Epithelial cell of esophagus (primary cell): ENCODE results near the gene DHX38.
A peak's percentile ranks its signal among the peaks of the same experiment; 100 is the strongest.

Source experiments
- DNase-seq: peaks from one replicate; pipeline ENCODE4 v3.0.0; 2010; ENCODE audit warnings: low read depth
- H3K4me3 ChIP-seq: 2 replicates; pipeline ENCODE4 v1.5.1; 2011; ENCODE audit warnings: mild to moderate bottlenecking, low read length, control low read depth
- TF ChIP-seq, protein P1 (sequence below): IDR thresholded peaks from 2 replicates; pipeline ENCODE4 v1.5.1; 2011; ENCODE audit warnings: low read depth, mild to moderate bottlenecking, low read length, control low read depth, inconsistent platforms; ENCODE audit not compliant: insufficient read depth; ENCODE audit errors: missing control alignments

DHX38 gene

GRCh38 chr16:72111657-72112451 is 18.2 kb downstream of the DHX38 start:
- no peak overlapping the region for H3K4me3 ChIP-seq
- TF ChIP-seq, protein P1, sequence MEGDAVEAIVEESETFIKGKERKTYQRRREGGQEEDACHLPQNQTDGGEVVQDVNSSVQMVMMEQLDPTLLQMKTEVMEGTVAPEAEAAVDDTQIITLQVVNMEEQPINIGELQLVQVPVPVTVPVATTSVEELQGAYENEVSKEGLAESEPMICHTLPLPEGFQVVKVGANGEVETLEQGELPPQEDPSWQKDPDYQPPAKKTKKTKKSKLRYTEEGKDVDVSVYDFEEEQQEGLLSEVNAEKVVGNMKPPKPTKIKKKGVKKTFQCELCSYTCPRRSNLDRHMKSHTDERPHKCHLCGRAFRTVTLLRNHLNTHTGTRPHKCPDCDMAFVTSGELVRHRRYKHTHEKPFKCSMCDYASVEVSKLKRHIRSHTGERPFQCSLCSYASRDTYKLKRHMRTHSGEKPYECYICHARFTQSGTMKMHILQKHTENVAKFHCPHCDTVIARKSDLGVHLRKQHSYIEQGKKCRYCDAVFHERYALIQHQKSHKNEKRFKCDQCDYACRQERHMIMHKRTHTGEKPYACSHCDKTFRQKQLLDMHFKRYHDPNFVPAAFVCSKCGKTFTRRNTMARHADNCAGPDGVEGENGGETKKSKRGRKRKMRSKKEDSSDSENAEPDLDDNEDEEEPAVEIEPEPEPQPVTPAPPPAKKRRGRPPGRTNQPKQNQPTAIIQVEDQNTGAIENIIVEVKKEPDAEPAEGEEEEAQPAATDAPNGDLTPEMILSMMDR, result no peak
- DNase-seq, result no peak

DNA sequence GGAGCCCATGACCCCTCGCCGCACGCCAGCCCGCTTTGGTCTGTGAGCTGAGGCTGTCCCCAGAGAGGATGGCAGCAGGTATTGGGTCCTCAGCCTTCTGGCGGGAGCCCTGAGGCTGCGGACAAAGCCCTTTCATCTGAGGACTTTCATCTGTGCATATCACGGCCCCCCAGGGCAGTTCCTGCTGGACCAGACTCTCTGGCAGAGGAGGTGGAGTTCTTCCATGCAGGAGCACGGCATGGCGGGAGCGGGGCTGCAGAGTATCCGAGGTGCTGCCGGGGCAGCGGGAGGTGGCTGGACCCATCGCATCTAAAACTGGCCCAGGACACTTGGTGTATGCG is 18.8 kb downstream of the DHX38 start:
- H3K4me3 ChIP-seq, result no peak overlapping the region
- TF ChIP-seq, protein P1, result no peak
- no peak for DNase-seq

GRCh38 chr16:72112906-72113615 is 19.4 kb downstream of the DHX38 start:
- peak; percentile 33 for DNase-seq
- TF ChIP-seq, protein P1, result no peak
- no peak overlapping the region for H3K4me3 ChIP-seq

GRCh38 chr16:72113616-72113945 is 19.9 kb downstream of the DHX38 start:
- TF ChIP-seq, protein P1, result no peak
- no peak overlapping the region for H3K4me3 ChIP-seq
- DNase-seq, result no peak

- TF ChIP-seq, protein P1, result no peak
- H3K4me3 ChIP-seq, result no peak overlapping the region
- DNase-seq, result no peak
These were observed 26.4 kb downstream of the DHX38 start for GRCh38 chr16:72120026-72120425.

- DNase-seq, result no peak
- no peak overlapping the region for H3K4me3 ChIP-seq
- TF ChIP-seq, protein P1, result no peak
These were observed 28.7 kb downstream of the DHX38 start for GRCh38 chr16:72122308-72122707.
